HL-60/S4 (cell line): ENCODE measurements around the gene NPHS1.
"Not testable (repeated sequence)": the region's sequence is repeated elsewhere in the genome, so short reads cannot be mapped to it uniquely, and the experiment has no call there.

Experiments
- in situ Hi-C: fragments of 300-500 bp; cut with MboI; formaldehyde crosslinking; loops from 2 replicates; pipeline ENCODE4 v1.14.3; 2022; ENCODE audit warnings: low sequenced_read_pairs

NPHS1 gene

DNA sequence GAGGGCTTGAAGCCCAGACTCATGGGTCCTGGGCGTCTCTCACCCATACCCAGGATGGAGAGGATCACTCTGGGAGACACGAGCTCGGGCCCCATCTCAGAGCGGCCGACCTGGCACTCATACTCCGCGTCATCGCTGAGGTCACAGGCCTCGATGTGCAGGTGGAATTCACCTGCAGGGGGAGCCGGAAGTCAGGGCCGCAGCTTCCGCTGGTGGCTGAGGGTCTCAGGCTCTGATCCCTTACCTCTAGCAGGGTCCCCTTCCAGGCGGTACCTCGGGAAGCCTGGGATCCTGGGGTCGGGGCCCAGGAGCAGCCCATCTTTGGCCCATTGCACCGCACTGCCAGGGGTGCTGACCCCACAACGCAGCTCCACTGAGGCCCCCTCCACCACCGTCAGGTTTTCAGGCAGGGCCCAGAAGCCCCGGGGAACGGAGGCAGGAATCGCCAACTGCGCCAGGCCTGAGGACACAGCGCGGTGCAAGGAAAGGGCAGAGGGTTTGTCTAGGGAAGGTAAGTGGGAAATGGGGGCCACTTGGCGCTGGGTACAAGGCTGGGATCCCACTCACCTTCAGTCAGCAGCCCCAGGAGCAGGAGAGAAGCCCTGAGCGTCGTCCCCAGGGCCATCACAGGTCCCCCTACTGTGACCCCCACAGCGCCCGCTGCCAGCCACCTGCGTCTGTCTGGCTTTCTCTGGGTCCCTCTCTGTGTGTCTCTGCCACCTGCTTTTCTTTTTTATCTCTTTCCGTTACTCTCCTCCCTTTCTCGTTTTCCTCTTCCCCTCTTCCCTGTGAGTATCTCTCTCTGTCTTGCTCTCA lies 883 bp downstream of the NPHS1 start:
- in situ Hi-C loops, result no loop called here

DNA sequence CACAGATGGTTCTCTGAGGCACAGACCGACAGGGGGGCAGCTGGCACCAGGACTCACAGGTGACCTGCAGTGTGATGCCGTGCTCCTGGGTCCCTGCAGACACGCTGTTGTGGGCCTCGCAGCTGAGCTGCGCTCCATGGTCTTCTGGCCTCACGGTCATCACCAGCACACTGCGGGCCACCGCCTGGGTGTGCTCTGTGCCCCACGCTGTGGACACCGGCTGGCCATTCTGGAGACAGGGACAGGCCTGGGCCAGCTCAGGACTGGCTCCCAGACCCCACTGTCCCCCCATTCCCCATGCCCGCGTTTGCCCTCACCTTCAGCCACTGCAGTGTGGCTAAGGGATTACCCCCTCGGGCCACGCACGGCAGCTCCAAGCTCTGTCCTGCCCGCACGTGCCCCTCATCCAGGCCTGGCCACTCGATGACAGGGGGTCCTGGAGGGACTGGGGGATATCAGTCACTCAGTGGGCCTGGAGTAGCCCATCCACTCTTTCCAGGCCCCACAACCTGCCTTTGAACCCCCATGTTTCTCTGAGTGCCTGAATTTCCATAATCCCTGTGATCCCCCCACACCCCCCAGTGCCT lies 3.3 kb downstream of the NPHS1 start:
- in situ Hi-C loops, result no loop called here

DNA sequence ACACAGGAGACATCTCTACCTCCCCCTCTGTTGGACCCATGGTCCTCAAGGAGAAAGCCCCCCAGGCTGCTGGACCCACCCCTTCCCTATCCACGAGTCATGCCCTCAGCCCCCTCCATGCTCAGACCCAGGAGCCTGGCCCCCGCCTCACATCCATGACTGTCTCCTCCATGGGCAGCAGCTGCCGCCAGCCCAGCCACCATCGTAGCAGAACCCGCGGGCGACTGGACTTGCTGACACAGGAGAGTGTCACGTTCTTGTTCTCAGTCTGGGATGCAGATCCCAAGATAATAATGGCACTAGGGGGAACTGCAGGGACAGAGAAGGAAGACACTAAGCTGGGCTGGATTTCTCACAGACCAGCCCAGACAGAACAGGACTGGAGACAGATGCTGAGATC lies 3.8 kb downstream of the NPHS1 start:
- in situ Hi-C loops, result no loop called here

DNA sequence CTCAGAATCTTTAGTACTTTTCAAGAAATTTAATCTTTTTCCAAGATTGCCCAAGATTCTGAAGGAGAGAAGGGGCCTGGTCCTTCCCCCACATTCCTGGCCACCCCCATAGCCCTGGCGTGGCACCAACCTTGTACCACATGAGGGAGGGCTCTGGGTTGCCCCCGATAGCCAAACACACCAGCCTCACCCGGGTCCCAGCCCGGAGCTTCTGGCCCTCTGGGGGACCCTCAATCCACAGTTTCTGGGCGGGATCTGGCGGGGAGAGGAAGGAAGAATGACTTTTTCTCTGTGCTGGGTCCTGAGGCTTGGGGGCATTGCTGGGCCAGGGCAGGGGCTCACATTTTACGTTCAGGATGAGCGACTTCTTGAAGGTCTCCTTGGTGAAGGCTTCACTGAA lies 4.4 kb downstream of the NPHS1 start:
- in situ Hi-C loops, result no loop called here

DNA sequence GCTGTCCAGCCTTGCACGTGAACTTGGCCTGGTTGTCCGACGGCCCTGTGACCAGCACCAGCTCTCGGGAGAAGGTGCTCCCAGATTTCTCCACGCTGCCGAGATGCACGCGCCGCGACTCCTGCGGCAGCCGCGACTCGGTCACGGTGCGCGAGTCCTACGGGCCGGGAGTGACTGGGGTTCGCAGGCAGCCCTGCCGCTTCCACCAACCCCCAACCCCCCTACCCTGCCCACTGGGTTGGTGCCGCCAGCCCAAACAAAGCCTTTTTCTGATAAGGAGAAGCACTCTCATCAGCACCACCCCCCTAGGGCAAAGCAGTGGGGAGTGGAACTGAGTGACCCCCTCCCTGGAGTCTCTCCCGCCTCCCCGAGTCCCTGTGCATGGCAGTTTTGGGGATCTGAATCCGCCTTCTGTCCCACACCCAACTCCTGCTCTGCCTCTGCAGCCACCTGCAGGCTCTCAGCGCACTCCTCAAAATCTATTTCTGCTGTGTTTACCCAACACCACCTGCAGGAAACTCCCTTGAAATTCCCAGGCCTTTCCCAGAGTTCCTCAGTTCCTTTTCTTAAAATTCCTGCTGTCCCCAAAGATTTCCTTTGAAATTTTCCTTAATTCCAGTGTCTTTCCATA lies 6.2 kb downstream of the NPHS1 start:
- in situ Hi-C loops, result no loop called here

DNA sequence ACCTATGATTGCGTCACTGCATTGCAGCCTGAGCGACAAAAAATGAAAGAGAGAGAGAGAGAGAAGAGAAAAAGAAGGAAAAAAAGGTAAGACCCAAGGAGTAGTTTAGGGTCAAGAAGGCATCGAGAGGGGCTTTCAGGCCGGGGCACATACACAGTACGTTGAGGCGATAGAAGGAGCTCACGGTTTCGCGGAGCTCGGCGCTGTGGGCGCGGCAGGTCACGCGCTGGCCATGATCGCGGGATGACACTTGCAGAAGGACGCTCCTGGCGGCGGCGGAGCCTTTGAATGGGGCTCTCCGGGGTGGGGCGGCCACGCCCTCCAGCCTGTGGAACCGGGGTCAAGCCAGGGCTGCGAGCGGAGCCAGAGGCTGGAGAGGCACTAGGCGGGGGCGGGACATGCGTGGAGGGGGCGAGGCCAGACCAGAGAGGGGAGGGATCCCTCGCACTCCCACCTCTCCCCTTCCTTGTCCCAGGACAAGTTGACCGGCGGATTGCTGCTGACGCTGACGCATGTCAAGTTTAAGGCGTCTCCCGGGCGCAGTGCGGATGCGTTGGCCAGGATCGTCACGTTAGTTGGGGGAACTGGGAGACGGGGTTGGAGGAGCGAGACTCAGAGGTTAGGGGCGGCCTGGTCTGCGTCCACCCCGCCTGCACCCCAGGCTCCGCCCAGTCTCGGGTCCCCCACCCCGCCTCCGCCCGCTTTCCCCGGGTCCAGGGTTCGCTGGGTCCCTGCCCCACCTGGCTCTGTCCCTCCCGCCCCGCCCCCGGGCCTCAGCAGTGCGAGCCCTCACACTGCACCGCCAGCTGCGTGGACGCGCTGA lies 6.9 kb downstream of the NPHS1 start:
- in situ Hi-C loops, result no loop called here

DNA sequence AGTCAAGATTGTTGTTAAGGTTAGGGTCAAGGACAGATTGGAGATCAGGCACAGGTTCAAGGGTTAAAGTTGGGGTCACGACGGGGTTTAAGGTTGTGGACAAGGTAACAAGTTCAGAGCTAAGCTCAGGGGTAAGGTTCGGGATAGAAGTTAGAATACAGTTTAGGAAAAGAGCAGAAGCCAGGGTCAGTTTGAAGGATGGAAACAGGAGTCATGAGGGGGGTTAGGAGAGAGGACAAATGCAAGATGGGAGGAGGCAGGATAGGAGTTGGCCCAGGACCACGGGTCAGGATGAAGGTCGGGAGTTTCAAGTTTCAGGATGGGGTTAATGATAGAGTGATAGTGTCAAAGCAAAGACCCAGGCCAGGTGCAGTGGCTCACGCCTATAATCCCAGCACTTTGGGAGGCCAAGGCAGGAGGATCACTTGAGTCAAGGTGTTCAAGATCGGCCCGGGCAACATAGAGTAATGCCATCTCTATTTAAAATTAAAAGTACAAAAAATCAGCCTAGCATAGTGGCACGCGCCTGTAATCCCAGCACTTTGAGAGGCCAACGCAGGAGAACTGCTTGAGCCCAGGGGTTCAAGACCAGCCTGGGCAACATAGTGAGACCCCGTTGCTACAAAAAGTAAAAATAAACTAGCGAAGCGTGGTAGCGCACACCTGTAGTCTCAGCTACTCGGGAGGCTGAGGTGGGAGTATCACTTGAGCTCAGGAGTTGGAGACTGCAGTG lies 7.7 kb downstream of the NPHS1 start:
- in situ Hi-C loops, result no loop called here

DNA sequence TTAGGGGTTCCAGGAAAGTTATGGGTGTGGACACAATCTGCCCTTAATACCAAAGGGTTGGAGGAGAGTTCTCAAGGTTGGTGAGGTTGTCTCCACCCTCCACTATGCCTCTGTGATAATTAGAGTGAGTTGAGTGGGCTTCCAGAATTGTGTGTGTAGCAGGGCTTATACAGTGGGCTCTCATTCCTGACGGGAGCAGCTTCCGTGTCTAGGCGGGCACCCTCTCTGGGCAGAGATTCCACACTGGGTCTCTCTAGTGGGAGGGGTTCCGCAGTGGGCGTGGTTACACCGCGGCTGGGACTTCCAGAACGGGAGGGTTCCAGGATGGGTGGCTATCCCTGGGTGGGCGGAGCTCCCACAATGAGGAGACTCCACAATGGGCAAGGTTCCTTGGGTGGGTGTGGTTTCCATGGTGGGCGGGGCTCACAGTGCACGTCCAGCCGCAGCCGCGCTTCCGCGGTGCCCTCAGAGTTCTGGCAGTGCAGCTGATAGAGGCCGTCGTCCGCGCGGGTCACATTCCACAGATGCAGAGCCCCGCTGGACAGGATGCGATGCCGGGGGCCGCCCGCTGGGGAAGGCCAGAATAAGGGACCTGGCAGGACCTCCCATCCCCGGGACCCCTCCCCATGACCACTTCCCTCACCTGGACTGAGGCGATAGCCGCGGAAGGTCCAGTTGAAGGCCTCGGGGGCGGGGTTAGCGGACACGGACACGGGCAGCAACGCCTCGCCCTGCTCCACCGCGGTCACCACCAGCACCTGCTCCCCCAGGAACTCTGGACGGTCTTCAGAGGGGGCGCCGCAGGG lies 8.4 kb downstream of the NPHS1 start:
- in situ Hi-C loops, result no loop called here

DNA sequence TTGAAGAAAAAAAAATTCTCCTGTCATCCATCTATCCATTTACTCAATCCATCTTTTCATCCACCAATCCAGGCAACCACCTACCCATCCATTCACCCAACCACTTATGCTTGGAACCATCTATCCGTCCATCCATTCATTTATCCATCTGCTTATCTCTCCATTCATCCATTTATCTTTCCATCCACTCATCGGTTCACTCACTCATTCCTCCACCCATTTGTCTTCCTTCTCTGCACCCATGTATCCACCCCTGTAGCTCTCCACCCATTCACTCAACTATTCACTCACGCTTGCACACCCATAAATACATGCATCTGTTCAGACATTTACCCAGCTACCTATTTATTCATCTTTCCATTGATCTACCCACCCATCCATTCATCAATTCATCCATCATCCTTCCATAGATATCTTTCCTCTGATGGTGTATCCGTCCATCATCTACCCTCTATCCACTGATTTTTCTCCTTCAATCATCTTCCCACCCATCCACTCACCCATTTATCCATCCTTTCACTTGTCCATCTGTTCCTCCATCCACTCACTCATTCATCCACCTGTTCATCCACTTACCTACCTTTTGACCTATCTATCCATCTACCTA lies 9.5 kb downstream of the NPHS1 start:
- in situ Hi-C loops, result no loop called here

DNA sequence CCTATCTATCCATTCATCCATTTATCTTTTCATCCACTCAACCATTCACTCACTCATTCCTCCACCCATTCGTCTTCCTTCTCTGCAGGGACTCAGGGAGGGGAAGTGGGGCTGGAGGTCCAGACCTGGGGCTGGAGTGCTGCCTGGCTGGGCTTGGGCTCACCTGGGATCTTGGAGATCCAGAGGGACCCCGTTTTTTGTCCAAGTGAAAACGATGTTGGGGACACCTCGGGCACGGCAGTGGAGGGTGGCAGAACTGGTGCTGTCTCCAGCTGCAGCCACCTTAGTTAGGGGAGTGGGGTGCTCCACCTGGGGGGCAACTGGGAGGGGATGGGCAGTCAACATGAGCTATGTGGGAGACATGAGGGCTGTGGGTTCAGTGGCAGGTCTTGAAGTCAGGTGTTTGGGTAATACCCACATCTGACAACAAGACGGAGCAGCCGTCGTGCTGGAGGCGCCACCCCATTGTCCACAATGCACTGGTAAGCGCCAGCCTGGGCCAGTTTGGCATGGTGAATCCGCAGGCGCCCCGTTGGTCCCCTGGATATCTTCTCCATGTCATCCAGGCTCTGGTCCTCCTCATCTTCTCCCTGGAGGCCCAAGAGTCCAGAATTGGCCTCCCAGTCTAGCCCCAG lies 10.2 kb downstream of the NPHS1 start:
- in situ Hi-C loops, result no loop called here

DNA sequence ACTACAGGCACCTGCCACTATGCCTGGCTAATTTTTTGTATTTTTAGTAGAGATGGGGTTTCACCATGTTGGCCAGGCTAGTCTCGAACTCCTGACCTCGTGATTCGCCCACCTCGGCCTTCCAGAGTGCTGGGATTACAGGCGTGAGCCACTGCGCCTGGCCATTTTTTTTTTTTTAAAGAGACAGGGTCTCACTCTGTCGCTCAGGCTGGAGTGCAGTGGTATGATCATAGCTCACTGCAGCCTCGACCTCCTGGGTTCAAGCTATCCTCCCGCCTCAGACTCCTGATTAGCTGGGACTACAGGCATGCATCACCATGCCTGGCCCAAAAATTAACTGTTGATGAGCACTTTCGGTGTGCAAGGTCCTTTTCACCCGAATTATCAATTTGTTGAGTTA lies 16.2 kb downstream of the NPHS1 start:
- in situ Hi-C loops, result not testable (repeated sequence)

DNA sequence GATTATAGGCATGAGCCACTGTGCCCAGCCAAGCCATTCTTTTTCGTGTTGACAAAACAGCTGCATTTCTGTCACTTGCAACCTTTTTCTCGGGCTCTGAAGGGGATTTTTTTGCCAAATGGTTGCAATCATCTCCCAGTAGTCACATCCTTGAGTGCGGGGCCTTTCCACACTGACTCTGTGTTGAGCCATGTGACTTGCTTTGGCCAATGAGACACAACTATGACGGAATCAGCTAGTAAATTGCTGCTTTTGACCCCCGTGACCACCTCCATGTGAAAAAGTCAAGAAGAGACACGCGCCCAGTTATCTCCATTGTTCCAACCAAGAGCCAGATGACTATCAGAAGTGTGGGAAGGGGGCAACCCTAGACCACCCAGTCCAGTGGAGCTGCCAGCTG lies 18.3 kb downstream of the NPHS1 start:
- in situ Hi-C loops, result no loop called here

DNA sequence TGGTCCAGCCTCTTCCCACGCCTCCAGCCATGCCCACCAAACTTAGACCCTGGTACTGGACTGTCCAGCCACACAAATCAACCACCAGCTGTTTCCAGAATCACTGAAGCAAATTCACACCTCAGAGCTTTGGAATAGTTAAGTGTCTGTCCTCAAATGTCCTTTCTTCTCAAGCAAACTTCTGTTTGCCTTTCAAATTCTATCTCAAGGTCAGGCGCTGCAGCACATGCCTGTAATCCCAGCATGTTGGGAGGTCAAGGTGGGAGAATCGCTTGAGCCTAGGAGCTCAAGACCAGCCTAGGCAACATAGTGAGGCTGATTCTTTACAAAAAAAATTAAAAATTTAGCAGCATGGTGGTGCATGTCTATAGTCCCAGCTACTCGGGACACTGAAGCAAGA lies 20.2 kb downstream of the NPHS1 start:
- in situ Hi-C loops, result no loop called here

DNA sequence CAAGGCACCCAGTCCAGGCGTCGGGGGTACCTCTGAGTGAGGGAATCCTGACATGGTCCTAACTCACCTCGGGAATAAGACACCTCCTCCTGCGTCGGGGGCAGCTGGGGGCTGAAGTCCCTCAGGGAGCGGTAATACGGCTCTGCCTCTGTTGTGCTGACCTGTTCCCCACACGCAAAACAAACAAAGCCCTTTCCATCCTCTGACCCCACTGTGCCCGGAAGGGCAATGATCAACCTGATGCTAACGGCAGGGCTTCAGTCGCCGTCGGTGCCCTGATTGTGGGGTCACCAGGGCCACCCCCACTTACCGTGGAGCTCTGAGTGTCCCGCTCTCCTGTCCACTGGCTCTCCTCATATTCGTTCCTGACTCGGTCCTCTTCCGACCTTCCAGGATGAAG lies 21.3 kb downstream of the NPHS1 start:
- in situ Hi-C loops, result no loop called here

DNA sequence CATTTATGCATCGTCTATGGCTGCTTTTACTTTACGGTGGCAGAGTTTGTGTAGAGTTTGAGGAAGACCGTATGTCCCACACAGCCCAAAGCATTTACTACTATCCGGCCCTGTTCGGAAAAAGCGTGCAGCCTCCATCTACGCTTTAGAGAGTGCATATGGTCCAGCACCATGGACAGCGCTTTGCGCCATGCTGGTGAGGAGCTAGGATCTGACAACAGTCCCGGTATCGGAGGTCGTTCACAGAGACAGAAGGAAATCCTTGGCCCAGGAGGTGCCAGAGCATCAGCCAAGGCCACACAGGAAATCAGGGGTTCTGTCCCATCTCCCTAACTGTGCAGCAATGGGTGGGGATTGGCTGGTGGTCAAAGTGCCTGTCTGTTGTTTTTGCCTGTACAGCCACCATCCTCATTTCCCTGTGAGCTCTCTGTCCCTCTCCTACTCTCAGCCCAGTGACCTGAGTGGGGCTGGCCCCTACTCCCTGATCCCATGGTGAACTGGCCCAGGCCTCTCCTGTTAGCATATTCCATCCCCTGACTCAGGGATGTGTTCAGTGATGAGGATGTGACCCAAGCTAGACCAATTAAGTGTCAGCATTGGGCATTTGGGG lies 23.5 kb downstream of the NPHS1 start:
- in situ Hi-C loops, result no loop called here

DNA sequence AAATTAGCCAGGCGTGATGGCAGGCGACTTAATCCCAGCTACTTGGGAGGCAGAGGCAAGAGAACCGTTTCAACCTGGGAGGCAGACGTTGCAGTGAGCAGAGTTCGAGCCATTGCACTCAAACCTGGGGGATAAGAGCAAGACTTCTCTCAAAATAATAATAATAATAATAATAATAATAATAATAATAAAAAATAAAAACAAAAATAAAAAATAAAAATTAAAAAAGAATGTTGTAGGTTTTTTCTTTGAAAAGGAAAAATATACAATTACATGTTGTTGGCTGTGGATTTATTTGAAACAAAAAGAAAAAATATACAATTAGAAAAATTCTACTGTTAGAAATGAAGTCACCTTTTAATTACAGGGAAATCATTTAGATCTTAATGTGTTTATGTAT lies 28.2 kb downstream of the NPHS1 start:
- in situ Hi-C loops, result no loop called here

DNA sequence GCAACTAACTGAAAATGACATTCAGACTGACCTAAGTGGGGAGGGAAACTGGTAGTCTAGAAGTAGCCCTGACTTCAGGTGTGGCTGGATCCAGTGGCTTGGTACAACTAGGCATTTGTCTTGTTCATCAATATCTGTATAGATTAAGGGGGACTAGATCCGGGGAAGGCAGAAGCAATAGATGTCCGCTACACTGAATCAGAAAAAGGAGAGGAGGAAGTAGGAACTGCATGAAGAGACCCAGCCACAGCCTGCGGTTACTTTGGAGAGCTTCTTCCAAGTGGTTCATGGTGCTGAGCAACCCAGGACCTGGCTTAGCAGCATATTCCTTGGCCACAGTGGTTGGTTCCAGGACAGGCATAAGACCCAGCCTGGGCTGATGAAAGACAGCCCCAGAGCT lies 29.7 kb downstream of the NPHS1 start:
- in situ Hi-C loops, result no loop called here

DNA sequence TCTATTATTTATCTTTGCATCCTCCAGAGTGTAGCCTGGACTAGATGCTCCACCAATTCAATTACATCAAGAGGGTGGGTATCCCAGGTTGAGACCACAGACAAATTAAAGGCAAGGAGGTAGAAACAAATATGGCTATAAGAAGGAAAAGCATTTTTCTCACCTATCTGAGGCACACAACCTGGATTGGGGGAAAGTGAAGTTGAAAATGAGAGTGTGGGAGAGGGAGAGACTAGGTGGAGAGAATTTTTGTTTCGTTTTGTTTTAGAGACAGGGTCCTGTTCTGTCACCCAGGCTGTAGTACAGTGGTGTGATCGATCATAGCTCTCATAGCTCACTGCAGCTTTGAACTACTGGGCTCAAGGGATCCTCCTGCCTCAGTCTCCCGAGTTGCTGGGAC lies 33.9 kb downstream of the NPHS1 start:
- in situ Hi-C loops, result no loop called here

DNA sequence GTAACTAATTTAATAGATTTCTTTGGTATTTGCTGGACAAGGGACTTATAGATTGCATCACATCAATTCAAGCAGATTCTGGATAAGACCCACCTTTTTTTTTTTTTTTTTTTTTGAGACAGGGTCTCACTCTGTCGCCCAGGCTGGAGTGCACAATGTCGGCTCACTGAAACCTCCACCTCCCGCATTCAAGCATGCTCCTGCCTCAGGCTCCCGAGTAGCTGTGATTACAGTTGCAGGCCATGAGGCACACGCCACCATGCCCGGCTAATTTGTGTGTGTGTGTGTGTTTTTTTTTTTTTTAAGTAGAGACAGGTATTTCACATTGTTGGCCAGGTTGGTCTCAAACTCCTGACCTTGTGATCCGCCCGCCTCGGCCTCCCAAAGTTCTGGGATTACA lies 35.5 kb downstream of the NPHS1 start:
- in situ Hi-C loops, result no loop called here
